Hepatocyte (in vitro differentiated cells): ENCODE measurements around the gene CCDC9.

Experiments
- EZH2 ChIP-seq: fragments of 200-600 bp; sonication (generic); IDR thresholded peaks from 2 replicates; pipeline ENCODE4 v1.6.1; 2016; ENCODE audit warnings: antibody characterized with exemption, mild to moderate bottlenecking, borderline replicate concordance
- EZH2phosphoT487 ChIP-seq: fragments of 200-600 bp; sonication (generic); IDR thresholded peaks from one replicate; pipeline ENCODE4 v1.6.1; 2018; ENCODE audit warnings: antibody characterized with exemption, mild to moderate bottlenecking, low read depth, moderate library complexity; ENCODE audit not compliant: unreplicated experiment, severe bottlenecking
- TF ChIP-seq, protein P1 (sequence below): fragments of 200-600 bp; sonication (generic); IDR thresholded peaks from 2 replicates; pipeline ENCODE4 v1.5.1; 2016; ENCODE audit warnings: antibody characterized with exemption, mild to moderate bottlenecking; ENCODE audit not compliant: poor library complexity

DNA sequence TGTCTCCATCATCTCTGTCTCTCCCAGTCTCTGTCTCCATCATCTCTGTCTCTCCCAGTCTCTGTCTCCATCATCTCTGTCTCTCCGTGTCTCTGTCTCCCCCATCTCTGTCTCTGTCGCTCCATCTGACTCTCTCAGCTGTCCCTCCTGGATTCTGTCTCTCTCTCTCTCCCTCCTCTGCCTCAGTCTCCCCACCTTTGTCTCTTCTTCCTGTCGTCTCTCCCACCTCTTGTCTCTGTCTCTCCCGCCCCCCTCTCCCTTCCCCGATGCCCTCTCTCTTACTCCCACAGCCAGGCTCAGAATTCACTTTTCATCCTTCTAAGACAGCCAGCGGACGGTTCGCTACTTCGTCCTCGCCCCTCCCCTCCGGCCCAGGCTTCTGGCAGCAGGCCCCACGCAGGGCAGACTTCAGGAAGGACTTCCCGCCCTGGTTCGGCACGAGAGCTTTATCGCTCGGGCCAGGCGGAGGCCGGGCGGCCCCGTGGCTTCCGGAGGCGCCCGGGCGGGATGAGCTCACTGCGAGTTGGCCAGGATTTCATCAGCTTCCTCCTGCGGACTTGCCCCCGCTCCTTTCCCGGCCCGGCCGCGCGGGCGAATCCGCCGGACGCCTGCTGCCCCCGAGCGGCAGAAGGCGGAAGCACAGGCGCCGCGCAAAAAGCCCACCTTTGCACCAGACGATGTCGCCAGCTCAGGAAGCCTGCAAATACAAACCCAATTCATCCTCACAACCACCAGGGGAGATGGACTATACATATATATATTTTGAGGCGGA is 12.4 kb upstream of the CCDC9 start:
- TF ChIP-seq, protein P1, sequence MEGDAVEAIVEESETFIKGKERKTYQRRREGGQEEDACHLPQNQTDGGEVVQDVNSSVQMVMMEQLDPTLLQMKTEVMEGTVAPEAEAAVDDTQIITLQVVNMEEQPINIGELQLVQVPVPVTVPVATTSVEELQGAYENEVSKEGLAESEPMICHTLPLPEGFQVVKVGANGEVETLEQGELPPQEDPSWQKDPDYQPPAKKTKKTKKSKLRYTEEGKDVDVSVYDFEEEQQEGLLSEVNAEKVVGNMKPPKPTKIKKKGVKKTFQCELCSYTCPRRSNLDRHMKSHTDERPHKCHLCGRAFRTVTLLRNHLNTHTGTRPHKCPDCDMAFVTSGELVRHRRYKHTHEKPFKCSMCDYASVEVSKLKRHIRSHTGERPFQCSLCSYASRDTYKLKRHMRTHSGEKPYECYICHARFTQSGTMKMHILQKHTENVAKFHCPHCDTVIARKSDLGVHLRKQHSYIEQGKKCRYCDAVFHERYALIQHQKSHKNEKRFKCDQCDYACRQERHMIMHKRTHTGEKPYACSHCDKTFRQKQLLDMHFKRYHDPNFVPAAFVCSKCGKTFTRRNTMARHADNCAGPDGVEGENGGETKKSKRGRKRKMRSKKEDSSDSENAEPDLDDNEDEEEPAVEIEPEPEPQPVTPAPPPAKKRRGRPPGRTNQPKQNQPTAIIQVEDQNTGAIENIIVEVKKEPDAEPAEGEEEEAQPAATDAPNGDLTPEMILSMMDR: peak; percentile 99
- no peak for TF ChIP-seq EZH2
- TF ChIP-seq EZH2phosphoT487: no peak
